Measurements from ENCODE around the gene STOML1.
"Not testable (repeated sequence)": the region's sequence is repeated elsewhere in the genome, so short reads cannot be mapped to it uniquely, and the experiment has no call there.

Gene STOML1

DNA sequence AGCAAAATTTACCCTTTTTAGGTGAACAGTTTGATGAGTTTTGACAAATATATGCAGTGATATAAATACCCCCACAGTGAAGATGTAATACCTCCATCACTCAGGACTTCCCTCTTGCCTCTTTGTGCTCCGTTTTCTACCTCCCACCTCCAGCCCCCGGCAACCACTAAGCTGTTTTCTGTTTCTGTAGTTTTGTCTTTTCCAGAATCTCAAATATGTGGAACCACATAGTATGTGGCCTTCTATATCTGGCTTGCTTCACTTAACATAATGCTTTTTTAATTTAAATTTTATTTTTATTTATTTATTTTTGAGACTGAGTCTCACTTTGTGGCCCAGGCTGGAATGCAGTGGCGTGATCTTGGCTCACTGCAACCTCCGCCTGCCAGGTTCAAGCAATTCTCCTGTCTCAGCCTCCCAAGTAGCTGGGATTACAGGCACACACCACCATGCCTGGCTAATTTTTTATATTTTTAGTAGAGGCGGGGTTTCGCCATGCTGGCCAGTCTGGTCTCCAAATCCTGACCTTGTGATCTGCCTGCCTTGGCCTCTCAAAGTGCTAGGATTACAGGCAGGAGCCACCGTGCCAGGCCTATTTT, 31.5 kb downstream of the STOML1 start:
- not testable (repeated sequence) for DNase-seq (ENCODE audit: low spot score)

DNA sequence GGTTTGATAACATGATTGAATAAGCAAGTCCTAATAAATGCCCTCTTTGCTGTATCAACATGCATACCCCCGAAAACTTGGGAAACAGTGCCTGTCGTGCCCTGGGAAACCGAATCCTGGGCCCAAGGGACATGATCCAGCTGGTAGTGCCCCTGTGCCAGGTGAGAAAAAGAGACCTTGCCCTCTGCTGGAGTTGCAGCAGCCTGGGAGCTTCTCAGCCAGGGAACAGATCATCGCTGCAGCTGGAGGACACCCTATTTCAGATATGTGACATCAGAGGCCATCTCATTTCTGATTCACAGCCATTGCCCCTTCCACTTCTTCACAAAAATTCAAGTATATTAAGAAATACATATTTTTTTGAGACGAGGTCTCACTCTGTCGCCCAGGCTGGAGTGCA, 32.3 kb downstream of the STOML1 start:
- DNase-seq (ENCODE audit: low spot score), result no peak

DNA sequence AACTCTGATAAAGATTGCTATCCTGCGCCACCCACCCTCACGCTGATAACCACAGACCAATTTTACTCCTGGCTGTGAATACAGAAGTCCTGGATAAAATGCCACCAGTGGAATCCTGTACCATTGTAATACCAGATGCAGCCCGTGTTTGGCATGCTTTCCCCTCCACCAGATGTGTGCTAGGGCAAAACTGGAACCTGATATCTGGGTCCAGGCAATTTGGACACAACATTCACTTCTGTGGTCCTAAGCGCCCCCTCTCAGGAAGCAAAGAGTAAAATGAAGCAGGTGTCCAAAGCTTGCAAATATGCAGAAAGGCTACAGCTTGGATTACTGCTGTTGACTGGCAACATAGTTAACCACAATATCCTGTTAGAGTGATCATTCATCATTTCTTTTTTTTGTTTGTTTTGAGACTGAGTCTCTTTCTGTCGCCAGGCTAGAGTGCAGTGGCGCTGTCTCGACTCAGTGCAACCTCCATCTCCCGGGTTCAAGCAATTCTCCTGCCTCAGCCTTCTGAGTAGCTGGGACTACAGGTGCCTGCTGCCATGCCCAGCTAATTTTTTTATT, 33.0 kb downstream of the STOML1 start:
- no peak for DNase-seq (ENCODE audit: low spot score)

DNA sequence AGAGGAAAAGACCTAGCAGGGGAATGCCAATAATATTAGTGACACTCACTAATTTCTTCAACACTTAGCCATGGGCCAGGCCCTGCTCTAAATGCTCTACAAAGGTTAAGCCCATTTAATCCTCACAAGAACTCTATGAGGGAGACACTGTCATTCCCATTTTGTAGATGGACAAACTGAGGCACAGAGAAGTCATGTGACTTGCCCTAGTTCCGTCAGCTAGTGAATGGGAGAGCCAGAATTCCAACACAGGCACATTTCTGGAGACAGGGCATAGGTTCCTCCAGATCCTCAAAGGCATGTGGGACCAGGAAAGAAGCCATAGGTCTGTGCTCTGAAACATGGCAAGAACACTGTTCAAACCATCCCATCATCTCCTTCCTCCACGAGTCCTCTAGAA, 34.3 kb downstream of the STOML1 start:
- no peak for DNase-seq (ENCODE audit: low spot score)

DNA sequence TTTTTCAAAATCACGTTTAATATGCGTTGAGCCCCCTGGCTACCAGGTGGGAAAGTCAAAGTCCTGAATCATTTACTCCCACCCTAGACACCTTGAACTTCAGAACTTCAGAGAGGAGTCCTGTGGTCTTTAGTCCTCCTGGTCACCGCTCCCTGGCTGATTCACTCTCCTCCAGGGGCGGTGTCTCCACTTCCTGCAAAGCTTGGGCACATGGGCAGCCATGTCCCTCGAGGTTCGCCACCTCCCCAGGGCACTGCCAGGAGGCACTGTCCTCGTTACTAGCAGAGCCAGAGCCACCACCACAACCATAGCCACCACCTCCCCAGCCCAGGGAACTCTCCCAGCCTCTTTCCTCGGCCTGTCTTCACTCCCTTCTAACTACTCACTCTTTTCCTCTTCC, 34.8 kb downstream of the STOML1 start:
- DNase-seq (ENCODE audit: low spot score), result no peak

DNA sequence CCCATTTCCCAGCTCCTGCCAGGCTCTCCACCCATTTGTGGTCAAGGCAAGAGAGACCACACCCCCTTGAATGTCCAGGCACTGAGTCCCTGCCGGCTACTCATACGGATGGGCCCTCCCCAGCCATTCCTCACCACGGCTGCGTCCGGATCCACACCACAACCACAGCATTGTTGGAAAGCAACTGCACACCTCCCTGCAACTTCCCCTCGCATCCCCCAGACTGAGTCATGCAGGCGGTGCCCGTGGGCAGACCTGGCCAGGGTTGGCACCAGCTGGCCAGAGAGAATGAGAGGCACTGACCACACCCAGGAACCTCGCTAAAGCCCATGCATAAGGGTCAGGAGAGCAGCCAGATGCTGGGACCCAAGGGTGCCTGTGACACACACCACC, 35.4 kb downstream of the STOML1 start:
- DNase-seq (ENCODE audit: low spot score), result no peak

DNA sequence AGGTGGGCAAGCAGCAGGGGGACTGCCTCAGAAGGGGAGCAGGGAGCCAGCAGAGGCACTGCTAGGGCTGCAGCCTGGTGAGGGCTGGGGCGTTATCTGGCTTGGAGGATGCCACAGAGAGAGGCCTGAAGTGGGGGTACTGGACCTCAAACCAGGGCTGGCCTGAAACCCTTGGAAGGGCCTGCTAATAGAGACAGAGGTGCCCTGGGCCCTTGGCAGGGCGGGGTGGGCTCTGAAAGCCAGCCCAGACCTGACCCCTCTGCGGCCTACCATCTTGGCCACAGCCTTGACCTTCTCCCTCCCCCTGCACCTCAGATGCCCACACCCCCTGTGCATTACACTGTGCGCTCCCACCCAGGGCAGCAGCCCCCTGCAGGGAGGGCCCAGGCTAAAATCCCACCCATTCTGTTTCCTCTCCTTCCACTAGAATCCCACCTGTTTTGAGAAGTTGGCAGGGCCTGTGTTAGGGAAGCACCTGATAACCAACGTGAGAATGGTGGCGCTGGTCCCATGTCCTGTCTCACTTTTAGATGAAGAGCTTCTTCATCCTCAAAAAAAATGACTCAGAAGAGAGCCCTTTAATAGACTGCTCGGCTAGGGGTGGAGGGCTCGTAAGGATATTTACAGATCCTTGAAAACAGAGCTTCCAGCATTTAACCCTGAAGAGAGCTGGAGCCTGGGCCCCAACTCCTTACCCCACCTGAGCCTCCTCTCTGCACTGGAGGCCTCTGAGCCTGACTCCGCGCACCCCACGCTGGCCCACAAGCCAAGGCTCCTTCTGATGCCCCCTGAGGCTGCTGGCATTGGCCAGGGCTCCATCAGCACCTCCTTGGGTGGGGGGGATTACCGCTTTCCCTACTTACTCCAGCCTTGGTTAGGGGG, 36.0 kb downstream of the STOML1 start:
- DNase-seq (ENCODE audit: low spot score), result no peak

DNA sequence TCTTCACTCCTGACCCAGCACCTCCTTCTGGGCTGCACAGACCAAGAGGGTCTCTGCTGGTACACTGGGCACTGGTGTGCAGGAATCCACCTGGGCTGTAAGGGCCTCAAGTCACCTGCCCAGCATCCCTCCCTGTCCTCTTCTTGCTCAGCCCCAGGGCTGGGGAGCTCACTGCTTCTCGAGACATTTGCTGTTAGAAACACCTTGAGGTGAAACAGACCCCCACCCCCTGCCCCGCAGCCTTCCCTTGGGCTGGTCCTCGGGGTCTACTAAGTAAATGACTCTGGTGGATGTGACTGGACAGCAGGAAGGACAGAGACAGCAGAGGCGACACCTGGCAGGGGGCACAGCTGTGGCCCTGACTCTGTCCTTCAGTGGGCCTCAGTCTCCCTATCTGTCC, 36.8 kb downstream of the STOML1 start:
- DNase-seq (ENCODE audit: low spot score), result no peak

DNA sequence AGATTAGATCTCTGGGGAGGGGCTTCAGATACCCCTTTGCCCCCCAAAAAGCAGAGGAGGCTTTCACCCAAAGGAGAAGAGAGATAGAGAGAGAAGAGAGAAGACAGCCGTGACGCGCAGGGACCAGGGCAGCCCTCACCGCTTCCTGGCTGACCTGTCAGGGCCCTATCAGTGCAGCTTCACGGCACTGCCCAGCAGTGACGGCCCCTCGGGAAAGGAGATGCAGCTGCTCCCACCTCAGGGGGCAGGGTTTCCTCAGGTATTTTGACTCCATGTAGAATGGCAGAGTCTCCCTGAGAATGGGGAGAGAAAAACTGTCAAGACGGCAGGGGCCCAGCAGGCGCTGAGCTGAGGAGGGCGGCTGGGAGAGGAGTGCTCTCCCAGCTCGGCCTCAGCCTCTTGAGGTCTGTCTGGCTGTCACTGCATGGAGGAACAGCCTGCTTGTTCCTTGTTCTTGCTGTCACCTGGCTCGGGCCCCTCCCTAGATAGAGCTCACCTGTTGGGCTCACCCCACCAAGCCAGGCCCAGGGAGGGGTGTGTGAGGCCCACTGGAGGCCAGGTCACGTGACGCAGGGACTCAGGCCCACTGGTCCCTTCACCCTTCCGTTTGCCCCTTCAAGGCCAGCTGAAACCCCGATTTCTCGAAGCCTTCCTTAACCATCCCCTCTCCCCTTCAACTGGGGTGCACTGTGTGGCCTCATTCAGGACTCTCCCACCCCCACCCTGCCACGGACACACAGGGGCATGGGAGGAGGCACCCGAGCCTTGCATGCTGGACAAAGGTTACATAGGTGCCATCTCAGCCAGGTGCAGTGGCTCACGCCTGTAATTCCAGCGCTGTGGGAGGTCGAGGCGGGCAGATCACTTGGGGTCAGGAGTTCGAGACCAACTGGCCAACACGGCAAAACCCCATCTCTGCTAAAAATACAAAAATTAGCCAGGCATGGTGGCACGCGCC, 37.6 kb downstream of the STOML1 start:
- DNase-seq (ENCODE audit: low spot score), result no peak

DNA sequence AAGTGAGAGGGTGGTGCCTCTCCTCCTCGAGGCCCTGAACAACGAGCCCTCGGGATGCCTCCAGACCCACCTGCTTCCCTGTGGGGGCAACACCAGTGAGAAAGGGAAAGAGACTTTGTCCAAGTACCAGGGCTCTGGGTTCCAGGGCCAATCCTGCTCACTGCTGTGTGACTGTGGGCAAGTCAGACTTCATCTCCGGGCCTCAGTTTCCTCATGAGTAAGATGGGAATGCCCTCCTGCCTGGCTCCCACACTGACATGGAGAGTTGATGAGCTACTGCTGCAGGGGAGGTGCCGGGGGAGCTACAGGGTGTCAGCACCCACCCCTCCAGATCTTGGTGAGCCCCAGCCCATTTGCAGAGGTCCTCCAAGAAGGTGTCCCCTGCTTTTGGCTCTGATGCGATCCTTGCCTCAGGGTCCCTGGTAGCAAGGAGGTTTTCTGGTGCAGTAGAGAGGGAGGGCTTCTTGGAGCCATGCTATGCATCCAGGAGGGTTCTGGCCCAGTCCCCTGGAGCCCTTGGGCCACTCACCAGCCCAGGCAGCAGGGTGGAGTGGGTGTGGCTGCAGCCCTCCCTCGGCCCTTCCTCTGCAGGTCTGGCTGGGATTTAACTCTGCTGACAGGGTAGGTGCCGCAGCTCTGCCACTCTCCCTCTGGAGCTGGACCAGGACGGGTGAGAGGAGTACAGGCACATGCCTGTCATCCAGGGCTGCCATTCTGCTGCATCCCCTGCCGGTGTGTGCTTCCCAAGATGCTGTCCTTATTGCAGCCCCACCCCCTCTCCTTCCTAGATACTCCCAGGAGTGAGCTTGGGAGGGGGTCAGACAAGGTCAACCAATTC, 39.0 kb downstream of the STOML1 start:
- DNase-seq (ENCODE audit: low spot score), result no peak

DNA sequence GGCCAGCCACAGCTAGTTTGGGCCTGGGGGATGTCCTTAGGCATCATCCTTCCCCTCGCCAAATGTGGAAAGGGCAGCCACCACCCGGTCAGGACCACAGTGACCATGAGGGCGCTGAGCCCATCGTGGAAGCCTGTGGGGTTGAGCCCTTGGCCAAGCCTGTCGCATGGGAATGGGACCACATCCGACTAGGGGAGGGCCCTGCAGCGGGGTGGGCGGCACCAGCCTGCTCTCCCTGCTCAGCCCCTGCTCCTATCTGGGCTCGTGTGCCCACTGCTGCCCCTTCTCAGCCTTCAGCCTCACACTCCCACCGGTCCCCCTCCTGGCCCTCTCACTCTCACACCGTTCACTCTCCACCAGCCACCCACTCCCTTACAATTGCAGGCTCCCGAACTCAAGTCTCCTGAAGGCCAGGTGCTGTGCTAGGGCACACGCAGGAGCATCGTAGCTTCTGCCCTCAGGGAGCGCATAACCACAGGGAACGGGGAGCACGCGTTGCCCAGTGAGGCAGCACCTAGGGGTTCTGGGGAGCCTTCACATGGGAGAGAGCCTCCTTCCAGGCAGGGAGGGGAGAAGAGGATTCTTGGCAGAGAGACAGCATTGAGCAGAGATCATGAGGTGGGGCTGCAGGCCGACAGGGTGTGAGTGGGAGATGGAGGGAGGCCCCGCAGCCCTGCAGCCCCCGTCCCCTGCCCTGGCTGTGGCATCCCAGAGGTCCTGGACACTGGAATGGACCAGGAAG, 39.8 kb downstream of the STOML1 start:
- DNase-seq (ENCODE audit: low spot score), result no peak

DNA sequence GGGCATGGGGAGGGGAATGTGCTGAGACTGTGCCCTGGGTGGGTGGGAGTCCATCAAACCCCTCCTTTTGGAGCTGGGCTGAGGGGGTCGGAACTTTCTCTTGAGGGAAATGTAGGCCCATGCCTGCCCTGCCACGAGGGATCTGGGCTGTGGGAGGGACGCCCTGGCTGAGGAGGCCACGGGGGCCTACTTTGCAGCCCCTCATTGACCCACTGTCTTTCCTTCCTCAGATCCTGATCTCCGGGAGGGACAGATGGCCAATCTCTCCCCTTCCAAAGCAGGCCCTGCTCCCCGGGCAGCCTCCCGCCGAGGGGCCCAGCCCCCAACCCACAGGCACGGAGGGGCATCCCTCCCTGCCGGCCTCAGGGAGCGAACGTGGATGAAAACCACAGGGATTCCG, 40.5 kb downstream of the STOML1 start:
- no peak for DNase-seq (ENCODE audit: low spot score)

DNA sequence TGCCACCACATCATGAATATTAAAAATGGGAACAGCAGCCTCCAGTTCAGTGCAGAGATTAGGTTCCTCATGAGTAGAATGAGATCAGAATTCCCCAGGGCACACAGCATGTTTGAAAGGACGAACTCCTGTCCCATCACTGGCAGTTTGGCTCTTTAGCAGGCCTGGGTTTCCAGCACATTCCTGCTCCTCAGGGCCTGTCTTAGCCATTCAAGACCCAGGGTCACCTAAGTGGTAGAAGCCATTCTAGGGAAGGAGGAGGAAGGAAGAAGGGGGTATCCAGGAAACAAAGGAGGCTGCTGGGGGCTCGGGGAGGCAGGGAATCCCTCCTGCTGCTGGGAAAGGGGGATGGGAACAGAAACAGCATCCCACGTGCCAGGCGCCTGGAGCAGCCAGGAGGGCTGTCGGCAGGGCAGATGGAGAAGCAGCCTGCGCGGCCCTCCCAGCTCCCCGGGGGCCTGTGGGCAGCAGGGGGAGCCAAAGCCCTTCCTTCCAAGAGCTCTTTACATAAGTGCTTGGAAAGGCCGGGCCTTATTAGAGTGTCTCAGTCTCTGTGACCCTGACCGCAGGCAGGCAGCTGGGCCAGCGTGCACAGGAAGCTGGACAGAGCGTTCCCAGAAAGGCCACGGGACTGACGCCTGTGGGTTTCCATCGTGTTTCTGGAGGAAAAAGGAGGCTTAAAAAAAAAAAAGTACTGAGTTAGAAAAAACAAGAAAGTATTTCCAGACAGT, 41.1 kb downstream of the STOML1 start:
- peak; percentile 95 for DNase-seq (ENCODE audit: low spot score)

DNA sequence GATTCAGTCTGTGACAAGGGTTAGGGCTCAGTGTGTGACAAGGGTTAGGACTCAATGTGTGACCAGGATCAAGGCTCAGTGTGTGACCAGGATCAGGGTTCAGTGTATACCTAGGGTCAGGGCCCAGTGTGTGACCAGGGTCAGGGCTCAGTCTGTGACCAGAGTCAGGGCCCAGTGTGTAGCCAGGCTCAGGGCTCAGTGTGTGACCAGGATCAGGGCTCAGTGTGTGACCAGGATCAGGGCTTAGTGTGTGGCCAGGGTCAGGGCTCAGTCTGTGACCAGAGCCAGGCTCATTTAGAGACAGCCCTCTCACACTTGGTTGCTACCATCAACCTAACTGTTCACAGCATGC, 41.6 kb downstream of the STOML1 start:
- no peak for DNase-seq (ENCODE audit: low spot score)

DNA sequence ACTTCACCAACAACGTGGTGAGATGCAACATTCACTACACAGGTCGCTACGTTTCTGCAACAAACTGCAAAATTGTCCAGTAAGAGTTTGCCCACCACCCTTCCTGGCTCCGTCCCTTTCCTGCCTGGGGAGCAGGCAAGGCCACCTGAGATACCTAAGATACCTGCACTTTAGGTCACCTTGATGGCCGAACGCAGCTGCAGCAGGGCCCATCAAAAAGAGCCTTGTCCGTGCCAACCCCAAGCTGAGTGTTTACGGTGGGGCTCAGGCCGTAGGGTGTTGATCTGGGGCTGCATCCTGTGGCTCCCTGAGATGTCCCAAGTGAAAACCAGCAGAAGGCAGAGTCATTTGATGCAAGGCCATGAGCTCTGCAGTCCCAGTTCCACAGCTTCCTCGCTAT, 42.6 kb downstream of the STOML1 start:
- DNase-seq (ENCODE audit: low spot score), result no peak

DNA sequence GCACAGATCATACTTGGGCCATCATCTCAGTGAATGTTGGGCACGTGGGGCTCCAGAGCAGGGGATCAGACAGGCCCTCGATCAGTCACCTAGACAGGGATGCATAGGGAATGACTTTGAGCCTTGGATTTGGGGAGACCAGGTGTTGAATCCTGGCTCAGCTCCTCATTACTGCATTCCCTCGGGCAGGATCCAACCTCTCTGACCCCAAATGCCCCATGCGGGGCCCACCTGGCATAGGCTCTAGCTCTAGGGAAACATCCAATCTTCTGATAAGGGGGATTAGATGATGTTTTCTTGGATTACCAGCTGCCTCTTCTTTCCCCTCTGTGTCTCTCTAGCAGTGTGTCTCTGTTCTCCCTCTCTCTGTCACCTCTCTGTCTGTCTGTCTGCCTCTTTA, 43.1 kb downstream of the STOML1 start:
- no peak for DNase-seq (ENCODE audit: low spot score)

DNA sequence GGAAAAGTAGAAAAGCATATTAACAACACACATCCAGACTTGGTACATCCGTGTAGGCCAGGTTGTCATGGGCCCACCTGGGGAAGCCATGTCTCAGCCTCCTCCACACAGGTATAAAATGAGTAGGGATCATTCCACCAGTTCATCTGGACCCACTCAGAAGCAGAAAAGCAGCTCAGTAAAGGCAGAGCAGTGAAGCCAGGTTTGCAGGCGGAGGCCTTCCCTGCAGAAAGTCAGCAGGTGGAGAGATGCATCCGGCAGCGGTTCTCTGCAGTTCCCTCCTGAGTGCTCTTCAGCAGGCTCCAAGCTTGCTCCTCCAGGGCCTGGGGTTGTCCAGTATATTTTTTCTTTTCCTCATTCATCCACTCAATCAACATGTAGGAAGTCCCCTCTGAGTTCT, 43.7 kb downstream of the STOML1 start:
- DNase-seq (ENCODE audit: low spot score), result no peak

DNA sequence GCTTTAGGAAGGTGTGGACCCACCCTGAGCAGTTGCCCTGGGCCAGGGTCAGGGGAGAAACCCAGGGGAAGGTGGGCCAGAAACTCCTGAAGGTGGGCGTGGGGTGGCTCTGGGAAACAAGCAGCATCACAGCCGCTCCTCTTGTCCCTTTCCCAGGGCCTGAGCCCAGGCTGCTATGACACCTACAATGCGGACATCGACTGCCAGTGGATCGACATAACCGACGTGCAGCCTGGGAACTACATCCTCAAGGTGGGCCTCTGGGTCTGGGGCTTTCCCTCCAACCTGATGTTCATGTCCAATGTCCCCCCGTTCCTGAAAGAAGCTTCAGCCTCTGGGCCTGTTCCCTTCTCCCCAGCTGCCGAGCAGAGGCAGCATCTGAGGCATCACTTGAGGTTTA, 44.4 kb downstream of the STOML1 start:
- no peak for DNase-seq (ENCODE audit: low spot score)

DNA sequence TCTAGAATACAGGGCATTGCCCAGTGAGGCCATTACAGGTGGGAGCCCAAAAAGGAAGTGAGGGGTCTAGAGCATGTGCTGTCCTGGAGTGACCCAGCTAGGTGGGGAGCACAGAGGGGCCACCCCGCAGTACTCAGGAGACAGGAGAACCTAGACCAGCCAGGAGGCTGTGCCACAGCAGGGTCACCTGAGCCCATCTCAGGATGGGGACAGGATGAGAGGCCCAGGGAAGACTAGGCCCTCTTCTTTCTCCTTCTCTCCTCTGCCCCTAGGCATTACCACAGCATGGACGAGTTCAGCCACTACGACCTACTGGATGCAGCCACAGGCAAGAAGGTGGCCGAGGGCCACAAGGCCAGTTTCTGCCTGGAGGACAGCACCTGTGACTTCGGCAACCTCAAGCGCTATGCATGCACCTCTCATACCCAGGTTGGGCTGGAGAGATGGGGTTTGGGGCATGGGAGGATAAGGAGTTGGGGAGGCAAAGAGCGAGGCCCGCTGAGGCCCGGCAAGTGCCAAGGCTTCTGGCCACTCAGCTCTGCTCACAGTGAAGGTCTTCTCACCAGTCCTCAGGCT, 45.2 kb downstream of the STOML1 start:
- DNase-seq (ENCODE audit: low spot score), result no peak

Measured in iPS-NIHi11 (cell line).